Naive thymus-derived CD8-positive, alpha-beta T cell (primary cell): Measurements from ENCODE around the gene PTCH2. TPM values are rescaled to one million over a fixed set of nuclear protein-coding genes. Genes with fewer than 3 reads are reported as not detected.

Source experiments
- ATAC-seq, 2 donors: fragments of 150-1000 bp; cut with Tn5 transposase in 1 of 2; sonication (Bioruptor Pico), chemical (Tn5 transposase) in 1 of 2; 1 replicate in 1 of 2; 2 replicates in 1 of 2; pipeline ENCODE4 v1.10.0; 2021; ENCODE audit warnings: mild to moderate bottlenecking in 2 of 2, moderate library complexity in 2 of 2
- POLR2A ChIA-PET: fragments of 350-600 bp; sonication (Branson Sonifier 250); formaldehyde crosslinking; loops from one replicate; lab custom pipeline; 2021; ENCODE audit warnings: antibody characterized with exemption; lab: Charles Lee
- DNase-seq, 10 donors: peaks; one replicate each; pipeline versions ENCODE4 v3.0.0 to v3.0.0-alpha.2; 2020 to 2022
- H3K27ac Mint-ChIP-seq, 10 donors: one replicate each; pipeline ENCODE4 v1.8.0; 2020 to 2022; ENCODE audit warnings: mild to moderate bottlenecking in 10 of 10, mixed read lengths in 10 of 10, moderate library complexity in 4 of 10, inconsistent platforms in 1 of 10
- H3K27me3 Mint-ChIP-seq, 5 donors: one replicate each; pipeline ENCODE4 v1.8.0; 2021 to 2022; ENCODE audit warnings: mixed read lengths in 5 of 5
- H3K36me3 Mint-ChIP-seq, 3 donors: one replicate each; pipeline ENCODE4 v1.8.0; 2020 to 2022; ENCODE audit warnings: mixed read lengths in 3 of 3, mild to moderate bottlenecking in 2 of 3, inconsistent platforms in 1 of 3
- H3K4me1 Mint-ChIP-seq, 4 donors: one replicate each; pipeline ENCODE4 v1.8.0; 2021 to 2022; ENCODE audit warnings: mixed read lengths in 4 of 4
- H3K4me3 Mint-ChIP-seq, 10 donors: one replicate each; pipeline ENCODE4 v1.8.0; 2020 to 2022; ENCODE audit warnings: mild to moderate bottlenecking in 10 of 10, mixed read lengths in 10 of 10, moderate library complexity in 6 of 10, inconsistent platforms in 1 of 10
- H3K9me3 Mint-ChIP-seq, 9 donors: one replicate each; pipeline ENCODE4 v1.8.0; 2020 to 2022; ENCODE audit warnings: mixed read lengths in 9 of 9, mild to moderate bottlenecking in 3 of 9, inconsistent platforms in 1 of 9, moderate library complexity in 1 of 9
- polyA plus RNA-seq, 3 donors: library from polyadenylated mRNA; unstranded; fragments of 300-500 nt; fragmentation: Illumina TruSeq; gene quantifications; one replicate each; pipeline ENCODE4 v1.2.3, GENCODE V29; 2021
- total RNA-seq, 8 experiments: library from RNA in 2 of 8; stranded (reverse) in 2 of 8; gene quantifications; one replicate each; pipeline ENCODE4 v1.2.3 and lab custom pipeline; 2021 to 2026

PTCH2 gene
- total and polyA plus RNA-seq, 5 experiments from 2014 or later: 1.6 to 2.0 TPM; not detected in 3

GRCh38 chr1:44860331-44860730 lies 17.3 kb upstream of the PTCH2 start:
- POLR2A ChIA-PET: no interaction called here
- ATAC-seq: no peak
- H3K27ac Mint-ChIP-seq: peak overlapping the region in 1 of 10 donors; percentile 30

GRCh38 chr1:44857446-44857845 lies 14.4 kb upstream of the PTCH2 start:
- H3K27me3 Mint-ChIP-seq: no peaks in the 10 kb centered on the region
- no peaks in the 10 kb centered on the region for H3K9me3 Mint-ChIP-seq
- peaks cover 0 to 11% (median 0%) of the 10 kb centered on the region in 4 donors for H3K4me1 Mint-ChIP-seq
- peaks cover 3 to 53% (median 10%) of the 10 kb centered on the region in 3 donors for H3K36me3 Mint-ChIP-seq
- POLR2A ChIA-PET: interaction anchor here (1.0 kb wide), 1 partner anchor 37 kb away, joined by 4 read pairs; no protein-coding TSS in a partner anchor
- H3K27ac Mint-ChIP-seq: peak overlapping the region in 1 of 10 donors; percentile 19
- DNase-seq: no peak
- H3K4me3 Mint-ChIP-seq: no peak overlapping the region
- no peak for ATAC-seq

More at GRCh38 chr1:44860331-44860730, 17.3 kb upstream of the PTCH2 start:
- DNase-seq: no peak
- Mint-ChIP-seq H3K4me3 (no peak overlapping the region), H3K27me3 (no peaks in the 10 kb centered on the region), H3K9me3 (no peaks in the 10 kb centered on the region), H3K4me1 (peaks cover 0 to 11% (median 0%) of the 10 kb centered on the region in 4 donors), H3K36me3 (peaks cover 3 to 45% (median 8%) of the 10 kb centered on the region in 3 donors)

- H3K9me3 Mint-ChIP-seq: no peaks in the 10 kb centered on the region
- no peak overlapping the region for H3K27ac Mint-ChIP-seq
- H3K36me3 Mint-ChIP-seq: peaks cover 3 to 60% (median 10%) of the 10 kb centered on the region in 3 donors
- DNase-seq (no peak), ATAC-seq (no peak)
- POLR2A ChIA-PET: no interaction called here
- H3K27me3 Mint-ChIP-seq: no peaks in the 10 kb centered on the region
- H3K4me3 Mint-ChIP-seq: no peak overlapping the region
- peaks cover 0 to 9% (median 0%) of the 10 kb centered on the region in 4 donors for H3K4me1 Mint-ChIP-seq
These were observed 12.7 kb upstream of the PTCH2 start for GRCh38 chr1:44855742-44856141.

- Mint-ChIP-seq H3K36me3 (peaks cover 3 to 62% (median 10%) of the 10 kb centered on the region in 3 donors), H3K4me1 (peaks cover 0 to 6% (median under 1%) of the 10 kb centered on the region in 4 donors), H3K4me3 (no peak overlapping the region), H3K27ac (peak overlapping the region in 1 of 10 donors; percentile 43), H3K27me3 (no peaks in the 10 kb centered on the region), H3K9me3 (no peaks in the 10 kb centered on the region)
- POLR2A ChIA-PET: no interaction called here
- ATAC-seq: no peak
- no peak for DNase-seq
These were observed 11.9 kb upstream of the PTCH2 start for GRCh38 chr1:44854970-44855369.

- H3K4me3 Mint-ChIP-seq: no peak overlapping the region
- H3K27ac Mint-ChIP-seq: peak overlapping the region in 1 of 10 donors; percentile 88
- no peaks in the 10 kb centered on the region for H3K27me3 Mint-ChIP-seq
- peaks cover 3 to 70% (median 10%) of the 10 kb centered on the region in 3 donors for H3K36me3 Mint-ChIP-seq
- H3K4me1 Mint-ChIP-seq: peaks cover 0 to 15% (median 1%) of the 10 kb centered on the region in 4 donors
- POLR2A ChIA-PET: interaction anchor here (0.7 kb wide), 2 partner anchors 25 to 33 kb away, joined by 3 to 5 read pairs; no protein-coding TSS in a partner anchor
- DNase-seq (no peak), ATAC-seq (no peak)
- no peaks in the 10 kb centered on the region for H3K9me3 Mint-ChIP-seq
These were observed 10.1 kb upstream of the PTCH2 start for GRCh38 chr1:44853201-44853600.

GRCh38 chr1:44851308-44851707 lies 8.3 kb upstream of the PTCH2 start:
- POLR2A ChIA-PET: no interaction called here
- DNase-seq: no peak
- Mint-ChIP-seq H3K27ac (peak overlapping the region in 1 of 10 donors; percentile 35), H3K4me1 (peaks cover 0 to 15% (median 1%) of the 10 kb centered on the region in 4 donors), H3K36me3 (peaks cover 0 to 51% (median 4%) of the 10 kb centered on the region in 3 donors), H3K4me3 (no peak overlapping the region), H3K27me3 (no peaks in the 10 kb centered on the region), H3K9me3 (no peaks in the 10 kb centered on the region)
- ATAC-seq: no peak

- Mint-ChIP-seq H3K4me1 (peaks cover 0 to 15% (median 1%) of the 10 kb centered on the region in 4 donors), H3K4me3 (no peak overlapping the region), H3K27me3 (no peaks in the 10 kb centered on the region), H3K9me3 (no peaks in the 10 kb centered on the region), H3K27ac (peak overlapping the region in 6 of 10 donors; percentile 48 to 79 (median 66)), H3K36me3 (peaks cover 0 to 35% (median 2%) of the 10 kb centered on the region in 3 donors)
- DNase-seq: no peak
- no peak for ATAC-seq
- POLR2A ChIA-PET: no interaction called here
These were observed 6.6 kb upstream of the PTCH2 start for GRCh38 chr1:44849575-44850132.

- H3K27me3 Mint-ChIP-seq: no peaks in the 10 kb centered on the region
- H3K27ac Mint-ChIP-seq: peak overlapping the region in 3 of 10 donors; percentile 28 to 55 (median 48)
- no peaks in the 10 kb centered on the region for H3K9me3 Mint-ChIP-seq
- peaks cover 0 to 15% (median 1%) of the 10 kb centered on the region in 4 donors for H3K4me1 Mint-ChIP-seq
- peaks cover 0 to 28% (median 2%) of the 10 kb centered on the region in 3 donors for H3K36me3 Mint-ChIP-seq
- DNase-seq: no peak
- H3K4me3 Mint-ChIP-seq: no peak overlapping the region
- POLR2A ChIA-PET: no interaction called here
- ATAC-seq: no peak
These were observed 5.6 kb upstream of the PTCH2 start for GRCh38 chr1:44848456-44849181.

GRCh38 chr1:44847845-44848244 lies 4.8 kb upstream of the PTCH2 start:
- no peak for ATAC-seq
- H3K4me1 Mint-ChIP-seq: peaks cover 0 to 15% (median 2%) of the 10 kb centered on the region in 4 donors
- POLR2A ChIA-PET: no interaction called here
- H3K27ac Mint-ChIP-seq: peak overlapping the region in 1 of 10 donors; percentile 6
- H3K36me3 Mint-ChIP-seq: peaks cover 0 to 20% (median 1%) of the 10 kb centered on the region in 3 donors
- H3K27me3 Mint-ChIP-seq: no peaks in the 10 kb centered on the region
- H3K9me3 Mint-ChIP-seq: no peaks in the 10 kb centered on the region
- no peak overlapping the region for H3K4me3 Mint-ChIP-seq
- DNase-seq: no peak

GRCh38 chr1:44846985-44847384 lies 3.9 kb upstream of the PTCH2 start:
- POLR2A ChIA-PET: no interaction called here
- Mint-ChIP-seq H3K9me3 (no peaks in the 10 kb centered on the region), H3K27ac (peak overlapping the region in 2 of 10 donors; percentile 11 to 53), H3K36me3 (peaks cover 0 to 14% (median 0%) of the 10 kb centered on the region in 3 donors), H3K27me3 (peaks cover 0 to under 1% (median 0%) of the 10 kb centered on the region in 5 donors), H3K4me1 (peaks cover 3 to 20% (median 8%) of the 10 kb centered on the region in 4 donors), H3K4me3 (no peak overlapping the region)
- DNase-seq (no peak), ATAC-seq (no peak)

GRCh38 chr1:44842486-44842861 lies 579 bp downstream of the PTCH2 start:
- ATAC-seq (peak in 1 of 2 donors; percentile 58), DNase-seq (peak in 2 of 10 donors; percentile 11 to 31)
- Mint-ChIP-seq H3K27ac (peak overlapping the region in 4 of 10 donors; percentile 50 to 76 (median 66)), H3K9me3 (no peaks in the 10 kb centered on the region), H3K27me3 (peaks cover 0 to 7% (median 3%) of the 10 kb centered on the region in 5 donors), H3K4me1 (peaks cover 3 to 8% (median 7%) of the 10 kb centered on the region in 4 donors), H3K36me3 (no peaks in the 10 kb centered on the region), H3K4me3 (peak overlapping the region; percentile 68 to 81 (median 76))
- POLR2A ChIA-PET: interaction anchor here (0.6 to 2.2 kb wide), 6 partner anchors 29 to 321 kb away, joined by 3 to 12 read pairs (median 4); partner anchors contain the start of genes PLK3 and RPS8

- peaks cover 9 to 18% (median 15%) of the 10 kb centered on the region in 4 donors for H3K4me1 Mint-ChIP-seq
- ATAC-seq: no peak
- H3K4me3 Mint-ChIP-seq: no peak overlapping the region
- H3K27me3 Mint-ChIP-seq: peaks cover 0 to 10% (median 3%) of the 10 kb centered on the region in 5 donors
- H3K9me3 Mint-ChIP-seq: no peaks in the 10 kb centered on the region
- POLR2A ChIA-PET: interaction anchor here (0.6 to 1.4 kb wide), 3 partner anchors 14 to 109 kb away, joined by 3 to 7 read pairs (median 6); partner anchors contain the start of gene RNU5D-1
- peak overlapping the region in 1 of 10 donors; percentile 35 for H3K27ac Mint-ChIP-seq
- DNase-seq: no peak
- no peaks in the 10 kb centered on the region for H3K36me3 Mint-ChIP-seq
These were observed 3.5 kb downstream of the PTCH2 start for GRCh38 chr1:44839576-44839975.
